A549 treated with CpdA at 1 μM for 4 hours (cell line): ENCODE results near the gene MX2. TPM values are rescaled to one million over a fixed set of nuclear protein-coding genes. Genes with fewer than 3 reads are reported as not detected.

Experiments
- total RNA-seq: library from RNA; stranded (reverse); fragments of 200-300 nt; extraction: Qiagen RNA extraction; gene quantifications from 5 replicates; pipeline ENCODE4 v1.2.3, GENCODE V29; 2022; ENCODE audit warnings: low read depth

Gene MX2, protein sequence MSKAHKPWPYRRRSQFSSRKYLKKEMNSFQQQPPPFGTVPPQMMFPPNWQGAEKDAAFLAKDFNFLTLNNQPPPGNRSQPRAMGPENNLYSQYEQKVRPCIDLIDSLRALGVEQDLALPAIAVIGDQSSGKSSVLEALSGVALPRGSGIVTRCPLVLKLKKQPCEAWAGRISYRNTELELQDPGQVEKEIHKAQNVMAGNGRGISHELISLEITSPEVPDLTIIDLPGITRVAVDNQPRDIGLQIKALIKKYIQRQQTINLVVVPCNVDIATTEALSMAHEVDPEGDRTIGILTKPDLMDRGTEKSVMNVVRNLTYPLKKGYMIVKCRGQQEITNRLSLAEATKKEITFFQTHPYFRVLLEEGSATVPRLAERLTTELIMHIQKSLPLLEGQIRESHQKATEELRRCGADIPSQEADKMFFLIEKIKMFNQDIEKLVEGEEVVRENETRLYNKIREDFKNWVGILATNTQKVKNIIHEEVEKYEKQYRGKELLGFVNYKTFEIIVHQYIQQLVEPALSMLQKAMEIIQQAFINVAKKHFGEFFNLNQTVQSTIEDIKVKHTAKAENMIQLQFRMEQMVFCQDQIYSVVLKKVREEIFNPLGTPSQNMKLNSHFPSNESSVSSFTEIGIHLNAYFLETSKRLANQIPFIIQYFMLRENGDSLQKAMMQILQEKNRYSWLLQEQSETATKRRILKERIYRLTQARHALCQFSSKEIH
- 0.01 to 0.19 TPM (median 0.13 TPM) in 4 of 5 replicates, not detected in the other for total RNA-seq

GRCh38 chr21:41361786-41362604 lies at the start of gene MX2:
TSS of gene MX2 (plus strand) at chr21:41362027. CDS start at chr21:41376907, 14,880 bp downstream.

GRCh38 chr21:41316200-41317062 lies 45.4 kb upstream of the MX2 start, which contains the start of gene FAM3B:
TSS of gene FAM3B (plus strand) at chr21:41316801. CDS start at chr21:41316880, 79 bp downstream.

DNA sequence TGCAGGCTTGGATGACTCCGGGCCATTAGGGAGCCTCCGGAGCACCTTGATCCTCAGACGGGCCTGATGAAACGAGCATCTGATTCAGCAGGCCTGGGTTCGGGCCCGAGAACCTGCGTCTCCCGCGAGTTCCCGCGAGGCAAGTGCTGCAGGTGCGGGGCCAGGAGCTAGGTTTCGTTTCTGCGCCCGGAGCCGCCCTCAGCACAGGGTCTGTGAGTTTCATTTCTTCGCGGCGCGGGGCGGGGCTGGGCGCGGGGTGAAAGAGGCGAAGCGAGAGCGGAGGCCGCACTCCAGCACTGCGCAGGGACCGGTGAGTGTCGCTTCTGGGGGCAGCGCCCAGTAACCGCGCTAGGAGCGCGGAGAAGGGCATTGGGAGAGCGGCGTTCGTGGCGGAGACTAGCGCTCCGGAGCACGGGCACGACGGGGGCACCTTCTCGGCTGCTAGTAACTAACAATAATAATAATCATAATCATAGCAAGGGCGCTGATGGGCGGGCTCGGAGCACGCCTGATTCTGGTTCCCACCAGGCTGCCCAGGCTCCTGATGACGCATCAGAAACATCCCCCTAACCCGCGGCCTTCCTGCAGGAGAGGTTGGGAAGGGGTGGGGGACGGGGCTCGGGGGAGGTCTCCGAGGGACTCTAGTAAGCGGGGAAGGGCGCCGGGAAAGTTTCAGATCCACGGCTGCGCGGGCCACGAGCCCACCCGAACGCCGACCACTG lies 64.3 kb downstream of the MX2 start, which contains the start of gene MX1:
Gene MX1, plus strand, starts transcription at position 286 of the 722 bp plus-strand sequence. CDS start 5,832 bp downstream, outside the sequence.

Other genes starting within 250 kb of the MX2 start
- 22.4 to 24.0 TPM (median 23.1 TPM) in 5 replicates for gene BACE2, start 193.9 kb upstream of the MX2 start, total RNA-seq
- 0.03 TPM in 1 of 5 replicates, not detected in the others for gene FAM3B, start 45.2 kb upstream of the MX2 start, total RNA-seq
- 1.3 to 2.5 TPM (median 2.1 TPM) in 5 replicates for gene MX1, start 64.2 kb downstream of the MX2 start, total RNA-seq
- gene TMPRSS2, start 146.1 kb downstream of the MX2 start, total RNA-seq, result 0.02 to 0.13 TPM (median 0.09 TPM) in 3 of 5 replicates, not detected in the others